Keratinocyte (primary cell): ENCODE results near the gene CNNM2. TPM values are rescaled to one million over a fixed set of nuclear protein-coding genes. Genes with fewer than 3 reads are reported as not detected.

Experiments
- DNase-seq: peaks from one replicate; pipeline ENCODE4 v3.0.0-alpha.2; 2011; ENCODE audit warnings: low read depth, missing footprints, low spot score
- FAIRE-seq: peaks from 2 replicates; lab custom pipeline; 2011; peaks lifted over from hg19 to GRCh38; lab: Jason Lieb, UNC
- H2AFZ ChIP-seq: 2 replicates; pipeline ENCODE4 v1.6.0; 2012; ENCODE audit warnings: low read length, control low read depth, inconsistent platforms; ENCODE audit not compliant: control insufficient read depth
- H3K27ac ChIP-seq: 2 replicates; pipeline ENCODE4 v1.5.1; 2011; ENCODE audit warnings: low read length; ENCODE audit not compliant: control insufficient read depth, insufficient read depth
- H3K27me3 ChIP-seq: 3 replicates; pipeline ENCODE4 v1.6.0; 2011; ENCODE audit warnings: low read length; ENCODE audit not compliant: control insufficient read depth, insufficient read depth; ENCODE audit errors: extremely low read depth
- H3K36me3 ChIP-seq, 2 experiments: 2 replicates in 1 of 2; 3 replicates in 1 of 2; pipeline ENCODE4 v1.5.1; 2011; ENCODE audit warnings: low read length in 2 of 2, mild to moderate bottlenecking in 1 of 2; ENCODE audit not compliant: control insufficient read depth in 2 of 2, insufficient read depth in 2 of 2; ENCODE audit errors: extremely low read depth in 1 of 2
- H3K4me1 ChIP-seq: 3 replicates; pipeline ENCODE4 v1.5.1; 2011; ENCODE audit warnings: low read length; ENCODE audit not compliant: control insufficient read depth, insufficient read depth; ENCODE audit errors: extremely low read depth
- H3K4me2 ChIP-seq: 3 replicates; pipeline ENCODE4 v1.6.0; 2011; ENCODE audit warnings: low read depth, low read length; ENCODE audit not compliant: control insufficient read depth, insufficient read depth; ENCODE audit errors: extremely low read depth
- H3K4me3 ChIP-seq, 3 experiments: fragments of 200-600 bp in 1 of 3; sonication (generic) in 1 of 3; 2 replicates in 2 of 3; 3 replicates in 1 of 3; pipeline ENCODE4 v1.5.1; 2011 to 2016; ENCODE audit warnings: low read length in 3 of 3, mild to moderate bottlenecking in 3 of 3, control low read depth in 2 of 3, inconsistent platforms in 1 of 3, low read depth in 1 of 3, mixed read lengths in 1 of 3, mixed run types in 1 of 3, moderate library complexity in 1 of 3; ENCODE audit not compliant: control insufficient read depth in 2 of 3, insufficient read depth in 2 of 3; ENCODE audit errors: extremely low read depth in 1 of 3
- H3K79me2 ChIP-seq: 2 replicates; pipeline ENCODE4 v1.6.0; 2012; ENCODE audit warnings: low read length; ENCODE audit not compliant: control insufficient read depth, insufficient read depth
- H3K9ac ChIP-seq: 3 replicates; pipeline ENCODE4 v1.6.0; 2011; ENCODE audit warnings: low read length; ENCODE audit not compliant: control insufficient read depth, insufficient read depth; ENCODE audit errors: extremely low read depth
- H3K9me1 ChIP-seq: 3 replicates; pipeline ENCODE4 v1.6.0; 2011; ENCODE audit warnings: low read length; ENCODE audit not compliant: control insufficient read depth, insufficient read depth; ENCODE audit errors: extremely low read depth
- H3K9me3 ChIP-seq: 2 replicates; pipeline ENCODE4 v1.5.1; 2012; ENCODE audit warnings: low read depth, low read length; ENCODE audit not compliant: control insufficient read depth
- H4K20me1 ChIP-seq: 3 replicates; pipeline ENCODE4 v1.6.0; 2011; ENCODE audit warnings: low read length; ENCODE audit not compliant: control insufficient read depth, insufficient read depth; ENCODE audit errors: extremely low read depth
- EZH2 ChIP-seq: IDR thresholded peaks from one replicate; pipeline ENCODE4 v1.6.1; 2012; ENCODE audit warnings: inconsistent platforms, mild to moderate bottlenecking, low read length, moderate library complexity
- dilution Hi-C: fragments of 300-500 bp; cut with MboI; formaldehyde crosslinking; loops from one replicate; pipeline ENCODE4 v1.7.0; 2020; ENCODE audit warnings: low sequenced_read_pairs; ENCODE audit not compliant: extremely low pct_ligation_motif_present
- polyA plus RNA-seq, 5 experiments: library from polyadenylated mRNA; depleted of rRNA in 3 of 5; stranded (reverse) in 3 of 5; stranded (forward) in 1 of 5; unstranded in 1 of 5; fragments of >200 nt; gene quantifications; 1 replicate in 1 of 5; 2 replicates in 3 of 5; 3 replicates in 1 of 5; pipeline versions ENCODE4 v1.2.1 to v1.2.3, GENCODE V29; 2011 to 2012; ENCODE audit warnings: missing spikeins in 2 of 5, low read depth in 1 of 5, low replicate concordance in 1 of 5
- TF ChIP-seq, protein P1 (sequence below), 3 experiments: IDR thresholded peaks in 1 of 3; conservative IDR thresholded peaks in 1 of 3; optimal IDR thresholded peaks in 1 of 3; 2 replicates in 2 of 3; 3 replicates in 1 of 3; pipeline versions ENCODE3 to v1.5.1; 2011; ENCODE audit warnings: low read length in 3 of 3, mild to moderate bottlenecking in 3 of 3, moderate library complexity in 2 of 3, control low read depth in 1 of 3, inconsistent platforms in 1 of 3; ENCODE audit not compliant: insufficient read depth in 2 of 3; ENCODE audit errors: extremely low read depth in 1 of 3

CNNM2 gene
- polyA plus RNA-seq, 1 donor (not counting 4 experiments of a cell fraction or from before 2014, with no cell fraction given), result 1.5 TPM

DNA sequence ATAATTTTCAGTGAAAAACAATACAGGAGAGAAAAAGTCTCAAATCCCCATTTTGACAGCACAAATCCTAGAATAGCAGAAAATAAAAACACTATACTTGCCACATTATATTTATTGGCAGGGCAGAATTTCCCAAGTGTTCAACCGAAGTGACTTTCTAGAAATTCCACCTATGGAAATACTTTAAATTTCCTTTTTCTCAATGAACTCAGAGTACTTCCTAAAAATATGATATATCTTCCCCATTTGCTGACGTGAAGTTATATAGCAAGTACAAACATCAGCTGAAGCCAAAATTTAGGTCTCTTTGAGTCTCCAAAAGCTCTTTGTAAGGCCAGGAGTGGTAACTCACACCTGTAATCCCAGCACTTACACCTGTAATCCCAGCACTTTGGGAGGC, 191.7 kb downstream of the CNNM2 start:
- H3K79me2 ChIP-seq, result peaks cover 2% of the 10 kb centered on the region
- no peak overlapping the region for H2AFZ ChIP-seq
- H3K9me3 ChIP-seq, result no peaks in the 10 kb centered on the region
- DNase-seq (no peak), FAIRE-seq (no peak)
- no peak overlapping the region for H3K4me3 ChIP-seq
- no peaks in the 10 kb centered on the region for H3K9me1 ChIP-seq
- H3K4me1 ChIP-seq, result peaks cover 6% of the 10 kb centered on the region
- H3K4me2 ChIP-seq, result no peak overlapping the region
- H3K9ac ChIP-seq, result no peak overlapping the region
- dilution Hi-C loops, result no loop called here
- peaks cover 1 to 4% of the 10 kb centered on the region in 2 experiments for H3K36me3 ChIP-seq
- H3K27ac ChIP-seq, result no peak overlapping the region
- TF ChIP-seq, protein P1, sequence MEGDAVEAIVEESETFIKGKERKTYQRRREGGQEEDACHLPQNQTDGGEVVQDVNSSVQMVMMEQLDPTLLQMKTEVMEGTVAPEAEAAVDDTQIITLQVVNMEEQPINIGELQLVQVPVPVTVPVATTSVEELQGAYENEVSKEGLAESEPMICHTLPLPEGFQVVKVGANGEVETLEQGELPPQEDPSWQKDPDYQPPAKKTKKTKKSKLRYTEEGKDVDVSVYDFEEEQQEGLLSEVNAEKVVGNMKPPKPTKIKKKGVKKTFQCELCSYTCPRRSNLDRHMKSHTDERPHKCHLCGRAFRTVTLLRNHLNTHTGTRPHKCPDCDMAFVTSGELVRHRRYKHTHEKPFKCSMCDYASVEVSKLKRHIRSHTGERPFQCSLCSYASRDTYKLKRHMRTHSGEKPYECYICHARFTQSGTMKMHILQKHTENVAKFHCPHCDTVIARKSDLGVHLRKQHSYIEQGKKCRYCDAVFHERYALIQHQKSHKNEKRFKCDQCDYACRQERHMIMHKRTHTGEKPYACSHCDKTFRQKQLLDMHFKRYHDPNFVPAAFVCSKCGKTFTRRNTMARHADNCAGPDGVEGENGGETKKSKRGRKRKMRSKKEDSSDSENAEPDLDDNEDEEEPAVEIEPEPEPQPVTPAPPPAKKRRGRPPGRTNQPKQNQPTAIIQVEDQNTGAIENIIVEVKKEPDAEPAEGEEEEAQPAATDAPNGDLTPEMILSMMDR (optimal IDR thresholded peaks at IDR 0.05 in 1 of 3, IDR thresholded peaks at IDR 0.05 in 1 of 3, conservative IDR thresholded peaks at IDR 0.05 in 1 of 3; ENCODE audit: extremely low read depth in 1 of 3, insufficient read depth in 2 of 3, low read length in 3 of 3), result no peak
- TF ChIP-seq EZH2, result no peak
- H3K27me3 ChIP-seq, result no peaks in the 10 kb centered on the region
- no peaks in the 10 kb centered on the region for H4K20me1 ChIP-seq

DNA sequence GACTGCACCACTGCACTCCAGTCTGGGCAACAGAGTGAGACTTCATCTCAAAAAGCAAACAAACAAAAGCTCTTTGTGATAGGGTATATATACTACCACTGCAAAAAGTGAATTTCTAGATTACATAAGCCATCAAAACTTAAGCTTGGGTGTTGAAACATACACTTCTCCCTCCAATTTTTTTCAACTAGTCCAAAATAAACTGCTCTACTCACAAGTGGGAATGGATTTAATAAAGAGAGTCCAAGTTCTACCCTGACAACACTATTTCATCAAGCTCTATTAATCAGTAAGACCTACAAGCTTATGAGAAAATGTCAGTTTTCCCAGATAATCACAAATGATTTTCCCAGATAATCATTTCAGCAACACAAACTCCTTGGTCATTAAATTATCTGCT, 192.3 kb downstream of the CNNM2 start:
- no peaks in the 10 kb centered on the region for H4K20me1 ChIP-seq
- no peak overlapping the region for H2AFZ ChIP-seq
- no peak overlapping the region for H3K4me3 ChIP-seq
- dilution Hi-C loops, result no loop called here
- FAIRE-seq (no peak), DNase-seq (no peak)
- no peak overlapping the region for H3K27ac ChIP-seq
- H3K36me3 ChIP-seq, result peaks cover 1 to 3% of the 10 kb centered on the region in 2 experiments
- H3K9me1 ChIP-seq, result no peaks in the 10 kb centered on the region
- TF ChIP-seq, protein P1 (optimal IDR thresholded peaks at IDR 0.05 in 1 of 3, IDR thresholded peaks at IDR 0.05 in 1 of 3, conservative IDR thresholded peaks at IDR 0.05 in 1 of 3; ENCODE audit: extremely low read depth in 1 of 3, insufficient read depth in 2 of 3, low read length in 3 of 3), result no peak
- peaks cover 11% of the 10 kb centered on the region for H3K4me1 ChIP-seq
- no peak overlapping the region for H3K4me2 ChIP-seq
- no peaks in the 10 kb centered on the region for H3K9me3 ChIP-seq
- no peaks in the 10 kb centered on the region for H3K27me3 ChIP-seq
- peaks cover 2% of the 10 kb centered on the region for H3K79me2 ChIP-seq
- no peak overlapping the region for H3K9ac ChIP-seq
